ENCODE data around the gene TRIP13.

The TRIP13 gene

GRCh38 chr5:962801-963200 is 70.1 kb downstream of the TRIP13 start:
- no peak overlapping the region for H3K27ac ChIP-seq

GRCh38 chr5:963310-963672 is 70.6 kb downstream of the TRIP13 start:
- H3K27ac ChIP-seq, result no peak overlapping the region
- TF ChIP-seq ZFX (IDR thresholded peaks at IDR 0.05) (no peak), CTCF (conservative IDR thresholded peaks at IDR 0.05) (no peak)

More at GRCh38 chr5:962801-963200, 70.1 kb downstream of the TRIP13 start:
- no peak for TF ChIP-seq CTCF (conservative IDR thresholded peaks at IDR 0.05)
- TF ChIP-seq ZFX (IDR thresholded peaks at IDR 0.05), result no peak

- TF ChIP-seq CTCF (conservative IDR thresholded peaks at IDR 0.05) (no peak), ZFX (IDR thresholded peaks at IDR 0.05) (no peak)
- H3K27ac ChIP-seq, result no peak overlapping the region
Measured at GRCh38 chr5:963673-964531, 71.2 kb downstream of the TRIP13 start.

- H3K27ac ChIP-seq, result no peak overlapping the region
- TF ChIP-seq CTCF (conservative IDR thresholded peaks at IDR 0.05) (no peak), ZFX (IDR thresholded peaks at IDR 0.05) (no peak)
Measured at GRCh38 chr5:964821-965220, 72.1 kb downstream of the TRIP13 start.

GRCh38 chr5:965604-966344 is 73.1 kb downstream of the TRIP13 start:
- no peak for TF ChIP-seq ZFX (IDR thresholded peaks at IDR 0.05)
- TF ChIP-seq CTCF (conservative IDR thresholded peaks at IDR 0.05), result no peak
- H3K27ac ChIP-seq, result no peak overlapping the region

GRCh38 chr5:966345-966710 is 73.6 kb downstream of the TRIP13 start:
- no peak overlapping the region for H3K27ac ChIP-seq
- TF ChIP-seq ZFX (IDR thresholded peaks at IDR 0.05), result no peak
- no peak for TF ChIP-seq CTCF (conservative IDR thresholded peaks at IDR 0.05)

- TF ChIP-seq CTCF (conservative IDR thresholded peaks at IDR 0.05), result no peak
- TF ChIP-seq ZFX (IDR thresholded peaks at IDR 0.05), result no peak
- no peak overlapping the region for H3K27ac ChIP-seq
Measured at GRCh38 chr5:966941-967340, 74.3 kb downstream of the TRIP13 start.
